H1 (cell line): ENCODE data around the gene PALS2. TPM values are rescaled to one million over a fixed set of nuclear protein-coding genes. Genes with fewer than 3 reads are reported as not detected.

ENCODE experiments used
- CTCF ChIA-PET: fragments of 300-600 bp; sonication (Branson Sonifier 250); formaldehyde crosslinking; loops from one replicate; lab custom pipeline; 2021; ENCODE audit not compliant: partially characterized antibody; lab: Charles Lee
- POLR2A ChIA-PET: fragments of 300-600 bp; sonication (Branson Sonifier 250); formaldehyde crosslinking; loops from one replicate; lab custom pipeline; 2021; ENCODE audit warnings: inconsistent platforms; ENCODE audit not compliant: partially characterized antibody; lab: Charles Lee
- DNase-seq, 2 experiments: peaks; one replicate each; pipeline versions ENCODE4 v3.0.0 to v3.0.0-alpha.2; 2010 to 2022; ENCODE audit warnings: low spot score in 2 of 2, low read depth in 1 of 2, mixed read lengths in 1 of 2
- FAIRE-seq: peaks from 2 replicates; lab custom pipeline; 2011; peaks lifted over from hg19 to GRCh38; lab: Jason Lieb, UNC
- H2AFZ ChIP-seq: 2 replicates; pipeline ENCODE4 v1.8.1; 2012; ENCODE audit warnings: low read length, inconsistent platforms
- H2AK5ac ChIP-seq: 2 replicates; pipeline ENCODE4 v1.6.1; 2013; ENCODE audit warnings: low read depth, low read length
- H2BK120ac ChIP-seq: replicated peaks from 2 replicates; pipeline ENCODE3; 2013; ENCODE audit warnings: low read depth, low read length, inconsistent platforms
- H2BK12ac ChIP-seq: 2 replicates; pipeline ENCODE4 v1.6.1; 2013; ENCODE audit warnings: low read depth, low read length
- H2BK15ac ChIP-seq: 2 replicates; pipeline ENCODE4 v1.6.1; 2013; ENCODE audit warnings: low read length
- H2BK20ac ChIP-seq: 2 replicates; pipeline ENCODE4 v1.6.1; 2013; ENCODE audit warnings: low read length
- H2BK5ac ChIP-seq: 2 replicates; pipeline ENCODE4 v1.6.1; 2013; ENCODE audit warnings: low read depth, low read length
- H3K14ac ChIP-seq: 2 replicates; pipeline ENCODE4 v1.6.1; 2013; ENCODE audit warnings: inconsistent platforms; ENCODE audit not compliant: insufficient read length
- H3K18ac ChIP-seq: 2 replicates; pipeline ENCODE4 v1.6.1; 2013; ENCODE audit warnings: low read length; ENCODE audit errors: extremely low read depth
- H3K23ac ChIP-seq: 2 replicates; pipeline ENCODE4 v1.6.1; 2013; ENCODE audit warnings: inconsistent platforms; ENCODE audit not compliant: insufficient read length
- H3K23me2 ChIP-seq: 2 replicates; pipeline ENCODE4 v1.6.1; 2013; ENCODE audit warnings: low read depth, low read length
- H3K27ac ChIP-seq: 2 replicates; pipeline ENCODE4 v1.6.1; 2011; ENCODE audit warnings: low read depth, low read length, inconsistent platforms
- H3K27me3 ChIP-seq, 4 experiments: replicated peaks in 1 of 4; 1 replicate in 1 of 4; 2 replicates in 3 of 4; pipeline versions ENCODE4 v1.6.1 to v1.8.1; 2011 to 2013; ENCODE audit warnings: low read length in 3 of 4, mild to moderate bottlenecking in 3 of 4, inconsistent platforms in 2 of 4, mixed read lengths in 2 of 4, moderate library complexity in 1 of 4; ENCODE audit not compliant: control insufficient read depth in 3 of 4, insufficient read depth in 3 of 4; ENCODE audit errors: extremely low read depth in 1 of 4
- H3K36me3 ChIP-seq, 4 experiments: 2 replicates each; pipeline versions ENCODE4 v1.6.1 to v1.8.1; 2011 to 2013; ENCODE audit warnings: mild to moderate bottlenecking in 4 of 4, low read length in 3 of 4, moderate library complexity in 2 of 4, control low read depth in 1 of 4, inconsistent platforms in 1 of 4; ENCODE audit not compliant: insufficient read depth in 4 of 4, control insufficient read depth in 2 of 4
- H3K4ac ChIP-seq: replicated peaks from 2 replicates; pipeline ENCODE3; 2013; ENCODE audit warnings: low read length, low read depth, mixed read lengths, inconsistent platforms; ENCODE audit not compliant: insufficient read length
- H3K4me1 ChIP-seq, 4 experiments: replicated peaks in 1 of 4; 1 replicate in 1 of 4; 2 replicates in 3 of 4; pipeline versions ENCODE4 v1.6.1 to v1.8.1; 2011 to 2013; ENCODE audit warnings: low read length in 3 of 4, inconsistent platforms in 2 of 4, mixed read lengths in 1 of 4; ENCODE audit not compliant: insufficient read depth in 4 of 4, control insufficient read depth in 3 of 4
- H3K4me2 ChIP-seq, 2 experiments: 2 replicates each; pipeline versions ENCODE4 v1.6.1 to v1.8.1; 2011 to 2013; ENCODE audit warnings: low read depth in 2 of 2, low read length in 2 of 2, control low read depth in 1 of 2, inconsistent platforms in 1 of 2, mild to moderate bottlenecking in 1 of 2; ENCODE audit not compliant: insufficient read depth in 1 of 2
- H3K4me3 ChIP-seq, 4 experiments: fragments of 200-600, 300-600 bp in 1 of 4; sonication (generic), shearing (Covaris generic), sonication (Bioruptor Twin) in 1 of 4; 2 replicates each; pipeline versions ENCODE4 v1.5.1 to v1.8.1; 2011 to 2016; ENCODE audit warnings: low read length in 4 of 4, low read depth in 3 of 4, control low read depth in 2 of 4, inconsistent platforms in 2 of 4, mild to moderate bottlenecking in 2 of 4, mixed read lengths in 1 of 4, moderate library complexity in 1 of 4; ENCODE audit not compliant: insufficient read depth in 2 of 4; ENCODE audit errors: extremely low read depth in 1 of 4
- H3K56ac ChIP-seq: replicated peaks from 2 replicates; pipeline ENCODE3; 2013; ENCODE audit warnings: low read depth, mild to moderate bottlenecking, mixed read lengths, low read length, inconsistent platforms; ENCODE audit not compliant: insufficient read length
- H3K79me1 ChIP-seq: 2 replicates; pipeline ENCODE4 v1.6.1; 2013; ENCODE audit warnings: low read depth, low read length, control low read depth
- H3K79me2 ChIP-seq, 2 experiments: 2 replicates each; pipeline versions ENCODE4 v1.6.1 to v1.8.1; 2012 to 2013; ENCODE audit warnings: low read length in 2 of 2, mild to moderate bottlenecking in 2 of 2, inconsistent platforms in 1 of 2; ENCODE audit not compliant: insufficient read depth in 2 of 2, control insufficient read depth in 1 of 2
- H3K9ac ChIP-seq, 4 experiments: replicated peaks in 1 of 4; 1 replicate in 1 of 4; 2 replicates in 3 of 4; pipeline versions ENCODE4 v1.6.1 to v1.8.1; 2011 to 2013; ENCODE audit warnings: low read depth in 3 of 4, low read length in 3 of 4, control low read depth in 2 of 4, mild to moderate bottlenecking in 2 of 4, moderate library complexity in 2 of 4, inconsistent platforms in 1 of 4; ENCODE audit errors: extremely low read depth in 1 of 4
- H3K9me3 ChIP-seq, 2 experiments: 2 replicates each; pipeline versions ENCODE4 v1.6.1 to v1.8.1; 2012 to 2013; ENCODE audit warnings: mild to moderate bottlenecking in 2 of 2, moderate library complexity in 2 of 2, control low read depth in 1 of 2, inconsistent platforms in 1 of 2, low read depth in 1 of 2, low read length in 1 of 2, mixed read lengths in 1 of 2; ENCODE audit not compliant: insufficient read depth in 2 of 2
- H4K20me1 ChIP-seq, 2 experiments: replicated peaks in 1 of 2; 2 replicates each; pipeline versions ENCODE3 to v1.8.1; 2011 to 2013; ENCODE audit warnings: inconsistent platforms in 2 of 2, low read length in 2 of 2, mild to moderate bottlenecking in 1 of 2; ENCODE audit not compliant: insufficient read depth in 2 of 2, control insufficient read depth in 1 of 2
- H4K5ac ChIP-seq: 2 replicates; pipeline ENCODE4 v1.6.1; 2013; ENCODE audit warnings: low read length, low read depth, mixed read lengths, inconsistent platforms; ENCODE audit not compliant: insufficient read length
- H4K8ac ChIP-seq: 2 replicates; pipeline ENCODE4 v1.8.0; 2013; ENCODE audit warnings: mild to moderate bottlenecking, moderate library complexity, low read length, inconsistent platforms; ENCODE audit not compliant: insufficient read depth; ENCODE audit errors: extremely low read depth
- H4K91ac ChIP-seq: replicated peaks from 2 replicates; pipeline ENCODE3; 2013; ENCODE audit warnings: low read length, mixed read lengths, inconsistent platforms; ENCODE audit not compliant: insufficient read length
- SIX5 ChIP-seq: IDR thresholded peaks from 2 replicates; pipeline ENCODE4 v1.6.1; 2011; ENCODE audit warnings: mild to moderate bottlenecking, low read depth, low read length
- SUZ12 ChIP-seq: fragments of 200-600 bp; sonication (generic); IDR thresholded peaks from 2 replicates; pipeline ENCODE4 v1.6.1; 2012; ENCODE audit warnings: mild to moderate bottlenecking, inconsistent platforms, low read length, moderate library complexity, mixed read lengths
- TBP ChIP-seq: IDR thresholded peaks from 2 replicates; pipeline ENCODE4 v1.6.1; 2011; ENCODE audit warnings: low read depth, low read length, improper control_type of control experiment
- WGBS, 2 experiments: shearing (Covaris generic) in 1 of 2; methylation state at CpG; one replicate each; pipeline versions ENCODE4 v1.1.6 to v1.1.7; 2013 to 2015; ENCODE audit warnings: low lambda C conversion rate in 2 of 2, mixed read lengths in 2 of 2, inconsistent platforms in 1 of 2, low coverage in 1 of 2, missing lambda C conversion rate in 1 of 2; ENCODE audit not compliant: insufficient replicate concordance in 2 of 2, insufficient coverage in 1 of 2, insufficient read length in 1 of 2; ENCODE audit errors: extremely low coverage in 1 of 2, missing lambda C conversion rate in 1 of 2; 5-methylcytosine and 5-hydroxymethylcytosine counted together
- polyA plus RNA-seq, 7 experiments: library from polyadenylated mRNA; depleted of rRNA in 3 of 7; stranded (reverse) in 5 of 7; unstranded in 2 of 7; fragments of >200 nt in 5 of 7; fragments of 200-250 nt in 2 of 7; gene quantifications; 1 replicate in 5 of 7; 2 replicates in 1 of 7; 4 replicates in 1 of 7; pipeline versions ENCODE4 v1.2.1 to v1.2.3, GENCODE V29; 2011 to 2013; ENCODE audit warnings: missing spikeins in 2 of 7, mixed read lengths in 2 of 7
- total RNA-seq: library from RNA; stranded (reverse); fragmentation: NEBNext Ultra II Directional; extraction: Animal tissue kit (Norgen Biotek cat#: 25700); gene quantifications from 2 replicates; pipeline ENCODE4 v1.2.1, GENCODE V29; 2021

Gene PALS2
- total and polyA plus RNA-seq, 2 of the 8 experiments (the other 6 are each of a cell fraction or from before 2014, with no cell fraction given) = 10.4 to 98.3 TPM

DNA sequence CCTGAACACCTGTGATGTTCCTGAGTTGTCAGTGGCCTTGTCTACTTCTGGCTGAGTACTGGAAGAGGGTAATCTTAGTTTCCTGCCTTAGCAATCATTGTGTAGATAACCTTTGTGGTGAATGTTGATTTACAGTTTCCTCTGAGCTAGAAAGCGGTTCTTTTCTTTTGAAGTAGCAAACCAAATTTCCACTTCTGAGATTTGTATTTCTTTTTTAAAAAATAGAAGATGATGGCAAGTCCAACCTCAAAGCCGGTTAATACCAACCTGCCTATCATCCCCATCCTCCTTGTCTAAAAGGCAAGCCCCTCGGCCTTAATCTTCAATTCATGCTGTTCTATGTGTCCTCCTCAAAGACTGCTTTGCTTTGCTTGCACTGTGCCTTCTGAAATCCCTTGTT lies 12.5 kb upstream of the PALS2 start:
- Histone ChIP-seq H3K36me3 (no peaks in the 10 kb centered on the region), H2BK120ac (no peak overlapping the region), H3K79me2 (no peaks in the 10 kb centered on the region), H3K9ac (no peak overlapping the region), H2AFZ (no peak overlapping the region), H3K9me3 (no peaks in the 10 kb centered on the region), H3K79me1 (no peaks in the 10 kb centered on the region), H3K23me2 (no peaks in the 10 kb centered on the region), H4K91ac (no peak overlapping the region), H3K4me3 (no peak overlapping the region), H2BK12ac (no peak overlapping the region), H3K4ac (no peak overlapping the region), H4K20me1 (no peaks in the 10 kb centered on the region), H3K4me1 (no peaks in the 10 kb centered on the region), H3K27ac (no peak overlapping the region), H3K14ac (no peak overlapping the region), H2AK5ac (no peak overlapping the region), H3K4me2 (no peak overlapping the region), H3K27me3 (no peaks in the 10 kb centered on the region), H3K18ac (no peak overlapping the region), H2BK5ac (no peak overlapping the region), H3K23ac (no peak overlapping the region), H3K56ac (no peak overlapping the region), H2BK15ac (no peak overlapping the region; the same call in 1 of the 2 replicates), H2BK20ac (no peak overlapping the region), H4K8ac (no peak overlapping the region), H4K5ac (no peak overlapping the region)
- TF ChIP-seq TBP = no peak
- no peak for TF ChIP-seq SIX5
- TF ChIP-seq SUZ12 = no peak
- ChIA-PET CTCF (no interaction called here), POLR2A (no interaction called here)
- 93% methylated on average over 3 of the region's 3 CpGs; no CpG with 5 or more reads in 1 of the 2 experiments for WGBS, 2 experiments
- DNase-seq = no peak
- no peak for FAIRE-seq
